CD4-positive, alpha-beta T cell treated with Interferon alpha-2 for 1 hour (primary cell): Measurements from ENCODE around the gene POU3F2.

Source experiments
- DNase-seq, 2 donors: peaks; one replicate each; pipeline ENCODE4 v3.0.0-alpha.2; 2020 to 2022

Gene POU3F2

GRCh38 chr6:98834060-98835031 is at the start of gene POU3F2:
POU3F2 (plus strand) TSS chr6:98834574; CDS start chr6:98834874, 300 bp downstream.
- peak; percentile 71 to 76 for DNase-seq

GRCh38 chr6:98787435-98787834 is 46.9 kb upstream of the POU3F2 start:
- DNase-seq, result no peak

GRCh38 chr6:98787961-98788360 is 46.4 kb upstream of the POU3F2 start:
- no peak for DNase-seq

GRCh38 chr6:98794307-98794842 is 40.0 kb upstream of the POU3F2 start:
- no peak for DNase-seq

- no peak for DNase-seq
These were observed 37.0 kb upstream of the POU3F2 start for GRCh38 chr6:98797217-98797994.

GRCh38 chr6:98800866-98801265 is 33.5 kb upstream of the POU3F2 start:
- DNase-seq, result no peak

- DNase-seq, result no peak
These were observed 25.7 kb upstream of the POU3F2 start for GRCh38 chr6:98808541-98809210.

GRCh38 chr6:98812220-98812619 is 22.2 kb upstream of the POU3F2 start:
- DNase-seq, result no peak

GRCh38 chr6:98816799-98817198 is 17.6 kb upstream of the POU3F2 start:
- no peak for DNase-seq

- no peak for DNase-seq
These were observed 12.5 kb upstream of the POU3F2 start for GRCh38 chr6:98821756-98822405.

- DNase-seq, result no peak
These were observed 10.8 kb upstream of the POU3F2 start for GRCh38 chr6:98823428-98824161.

GRCh38 chr6:98824162-98824901 is 10.0 kb upstream of the POU3F2 start:
- no peak for DNase-seq

GRCh38 chr6:98824902-98825599 is 9.3 kb upstream of the POU3F2 start:
- DNase-seq, result no peak

GRCh38 chr6:98825600-98826230 is 8.7 kb upstream of the POU3F2 start:
- DNase-seq, result no peak

- DNase-seq, result no peak
These were observed 6.8 kb upstream of the POU3F2 start for GRCh38 chr6:98827295-98828159.

GRCh38 chr6:98828211-98828788 is 6.1 kb upstream of the POU3F2 start:
- DNase-seq, result no peak

GRCh38 chr6:98828941-98829411 is 5.4 kb upstream of the POU3F2 start:
- no peak for DNase-seq

- DNase-seq, result no peak
These were observed 4.2 kb upstream of the POU3F2 start for GRCh38 chr6:98830146-98830545.
